Smooth muscle cell (in vitro differentiated cells): ENCODE results near the gene GRWD1. TPM values are rescaled to one million over a fixed set of nuclear protein-coding genes. Genes with fewer than 3 reads are reported as not detected.

Experiments used
- DNase-seq: peaks from one replicate; lab custom pipeline; 2025; ENCODE audit not compliant: unreplicated experiment; lab: John Stamatoyannopoulos, UW
- H2AFZ ChIP-seq: fragments of 200-600 bp; sonication (generic); 2 replicates; pipeline ENCODE4 v1.6.0; 2016; ENCODE audit warnings: antibody characterized with exemption, low read depth, mild to moderate bottlenecking
- H3F3A ChIP-seq: fragments of 200-600 bp; sonication (generic); 2 replicates; pipeline ENCODE4 v1.6.0; 2017; ENCODE audit warnings: antibody characterized with exemption, low read depth
- H3K27ac ChIP-seq: fragments of 200-600 bp; sonication (generic); 2 replicates; pipeline ENCODE4 v1.5.1; 2016; ENCODE audit warnings: low read depth, mild to moderate bottlenecking
- H3K27me3 ChIP-seq: fragments of 200-600 bp; sonication (generic); 2 replicates; pipeline ENCODE4 v1.6.1; 2016; ENCODE audit warnings: low read depth, mild to moderate bottlenecking
- H3K36me3 ChIP-seq: fragments of 200-600 bp; sonication (generic); 2 replicates; pipeline ENCODE4 v1.5.1; 2016; ENCODE audit warnings: low read depth
- H3K4me1 ChIP-seq: fragments of 200-600 bp; sonication (generic); 2 replicates; pipeline ENCODE4 v1.5.1; 2016; ENCODE audit warnings: low read depth
- H3K4me2 ChIP-seq: fragments of 200-600 bp; sonication (generic); 2 replicates; pipeline ENCODE4 v1.6.0; 2016; ENCODE audit warnings: mild to moderate bottlenecking
- H3K4me3 ChIP-seq: fragments of 200-600 bp; sonication (generic); 2 replicates; pipeline ENCODE4 v1.5.1; 2016; ENCODE audit warnings: mild to moderate bottlenecking
- H3K79me2 ChIP-seq: fragments of 200-600 bp; sonication (generic); 2 replicates; pipeline ENCODE4 v1.6.0; 2016; ENCODE audit warnings: low read depth, mild to moderate bottlenecking
- H3K9ac ChIP-seq: fragments of 200-600 bp; sonication (generic); 2 replicates; pipeline ENCODE4 v1.6.0; 2016; ENCODE audit warnings: low read depth
- H3K9me3 ChIP-seq: fragments of 200-600 bp; sonication (generic); replicated peaks from 2 replicates; pipeline ENCODE4 v1.5.1; 2016; ENCODE audit warnings: low read depth
- H4K20me1 ChIP-seq: fragments of 200-600 bp; sonication (generic); 2 replicates; pipeline ENCODE4 v1.6.0; 2016; ENCODE audit warnings: low read depth
- CTCF ChIP-seq: fragments of 200-600 bp; sonication (generic); IDR thresholded peaks from 2 replicates; pipeline ENCODE4 v1.5.1; 2017; ENCODE audit warnings: borderline replicate concordance, mild to moderate bottlenecking, antibody characterized with exemption; ENCODE audit not compliant: insufficient read depth, poor library complexity, severe bottlenecking
- WGBS: methylation state at CpG from one replicate; pipeline ENCODE4 v1.1.7; 2016; ENCODE audit warnings: low lambda C conversion rate; 5-methylcytosine and 5-hydroxymethylcytosine counted together
- polyA plus RNA-seq: library from polyadenylated mRNA; unstranded; fragments of >200 nt; fragmentation: Nextera tagmentation; extraction: Ambion mirVana; gene quantifications from 2 replicates; pipeline ENCODE4 v1.2.1, GENCODE V29; 2016
- total RNA-seq: library from RNA; depleted of rRNA; stranded (reverse); fragments of >200 nt; gene quantifications from 2 replicates; pipeline ENCODE4 v1.2.3, GENCODE V29; 2014

Gene GRWD1
- total and polyA plus RNA-seq, 2 experiments from 2014 or later = 22.1 to 23.6 TPM

- 37% methylated on average over 25 of the region's 27 CpGs for WGBS
- Histone ChIP-seq H3K27me3 (no peaks in the 10 kb centered on the region), H3K79me2 (no peaks in the 10 kb centered on the region), H2AFZ (no peak overlapping the region), H3K27ac (no peak overlapping the region), H3K4me2 (no peak overlapping the region), H4K20me1 (no peaks in the 10 kb centered on the region), H3K36me3 (no peaks in the 10 kb centered on the region), H3F3A (no peaks in the 10 kb centered on the region), H3K4me3 (no peak overlapping the region), H3K9me3 (no peaks in the 10 kb centered on the region), H3K4me1 (peaks cover 4% of the 10 kb centered on the region), H3K9ac (no peak overlapping the region)
- TF ChIP-seq CTCF = no peak
- DNase-seq = no peak
Measured at GRCh38 chr19:48502350-48503018, 56.7 kb downstream of the GRWD1 start.

GRCh38 chr19:48506138-48506733 lies 60.5 kb downstream of the GRWD1 start:
- TF ChIP-seq CTCF = peak; percentile 61
- WGBS = 96% methylated on average over 5 of the region's 5 CpGs
- no peak overlapping the region for H3K4me3 ChIP-seq
- H3K4me2 ChIP-seq = no peak overlapping the region
- no peaks in the 10 kb centered on the region for H3K79me2 ChIP-seq
- no peaks in the 10 kb centered on the region for H3K9me3 ChIP-seq
- H3K27me3 ChIP-seq = no peaks in the 10 kb centered on the region
- H3K36me3 ChIP-seq = no peaks in the 10 kb centered on the region
- no peak overlapping the region for H3K9ac ChIP-seq
- no peak overlapping the region for H3K27ac ChIP-seq
- no peak for DNase-seq
- H2AFZ ChIP-seq = no peak overlapping the region
- H3F3A ChIP-seq = no peaks in the 10 kb centered on the region
- H4K20me1 ChIP-seq = no peaks in the 10 kb centered on the region
- peaks cover 8% of the 10 kb centered on the region for H3K4me1 ChIP-seq

Other genes with a start within 250 kb of the GRWD1 start
- 17.7 and 30.0 TPM in 2 replicates for gene CARD8, start 190.1 kb upstream of the GRWD1 start, total RNA-seq
- gene CARD8, start 190.1 kb upstream of the GRWD1 start, polyA plus RNA-seq = 9.0 and 9.3 TPM in 2 replicates
- gene ZNF114, start 175.9 kb upstream of the GRWD1 start, total RNA-seq = 0.22 and 1.5 TPM in 2 replicates
- gene ZNF114, start 175.9 kb upstream of the GRWD1 start, polyA plus RNA-seq = 0.67 and 3.2 TPM in 2 replicates
- 74.5 and 95.2 TPM in 2 replicates for gene EMP3, start 120.4 kb upstream of the GRWD1 start, total RNA-seq
- gene EMP3, start 120.4 kb upstream of the GRWD1 start, polyA plus RNA-seq = 424 and 458 TPM in 2 replicates
- gene TMEM143, start 82.0 kb upstream of the GRWD1 start, total RNA-seq = 3.0 and 3.8 TPM in 2 replicates
- gene TMEM143, start 82.0 kb upstream of the GRWD1 start, polyA plus RNA-seq = 11.2 and 18.7 TPM in 2 replicates
- gene SYNGR4, start 81.6 kb upstream of the GRWD1 start, total RNA-seq = not detected in 2 replicates
- gene SYNGR4, start 81.6 kb upstream of the GRWD1 start, polyA plus RNA-seq = 0.98 TPM in 1 of 2 replicates, not detected in the other
- gene KDELR1, start 54.4 kb upstream of the GRWD1 start, total RNA-seq = 203 and 239 TPM in 2 replicates
- gene KDELR1, start 54.4 kb upstream of the GRWD1 start, polyA plus RNA-seq = 296 and 315 TPM in 2 replicates
- 3.5 and 4.0 TPM in 2 replicates for gene GRIN2D, start 52.3 kb upstream of the GRWD1 start, total RNA-seq
- 10.7 and 12.7 TPM in 2 replicates for gene GRIN2D, start 52.3 kb upstream of the GRWD1 start, polyA plus RNA-seq
- 1.2 and 1.8 TPM in 2 replicates for gene KCNJ14, start 9.6 kb downstream of the GRWD1 start, total RNA-seq
- 1.7 and 2.0 TPM in 2 replicates for gene KCNJ14, start 9.6 kb downstream of the GRWD1 start, polyA plus RNA-seq
- gene CYTH2, start 23.4 kb downstream of the GRWD1 start, total RNA-seq = 44.5 and 49.7 TPM in 2 replicates
- gene CYTH2, start 23.4 kb downstream of the GRWD1 start, polyA plus RNA-seq = 62.1 and 95.0 TPM in 2 replicates
- 1.1 and 3.1 TPM in 2 replicates for gene LMTK3, start 65.9 kb downstream of the GRWD1 start, total RNA-seq
- gene LMTK3, start 65.9 kb downstream of the GRWD1 start, polyA plus RNA-seq = 0.66 and 1.8 TPM in 2 replicates
- 1.7 TPM in 1 of 2 replicates, not detected in the other for gene SULT2B1, start 106.2 kb downstream of the GRWD1 start, total RNA-seq
- gene SULT2B1, start 106.2 kb downstream of the GRWD1 start, polyA plus RNA-seq = 0.13 and 2.3 TPM in 2 replicates
- not detected in 2 replicates for gene SPACA4, start 160.8 kb downstream of the GRWD1 start, total RNA-seq
- 0.43 TPM in 1 of 2 replicates, not detected in the other for gene SPACA4, start 160.8 kb downstream of the GRWD1 start, polyA plus RNA-seq
- gene FAM83E, start 169.1 kb downstream of the GRWD1 start, total RNA-seq = 0.49 and 0.72 TPM in 2 replicates
- gene FAM83E, start 169.1 kb downstream of the GRWD1 start, polyA plus RNA-seq = 0.49 and 2.0 TPM in 2 replicates
- 1,279 and 1,519 TPM in 2 replicates for gene RPL18, start 173.2 kb downstream of the GRWD1 start, total RNA-seq
- gene RPL18, start 173.2 kb downstream of the GRWD1 start, polyA plus RNA-seq = 666 and 762 TPM in 2 replicates
- gene SPHK2, start 173.5 kb downstream of the GRWD1 start, total RNA-seq = 4.0 and 8.2 TPM in 2 replicates
- 9.3 and 13.8 TPM in 2 replicates for gene SPHK2, start 173.5 kb downstream of the GRWD1 start, polyA plus RNA-seq
- gene DBP, start 191.4 kb downstream of the GRWD1 start, total RNA-seq = 3.5 and 4.5 TPM in 2 replicates
- 6.9 and 11.3 TPM in 2 replicates for gene DBP, start 191.4 kb downstream of the GRWD1 start, polyA plus RNA-seq
- 0.09 and 1.7 TPM in 2 replicates for gene CA11, start 200.2 kb downstream of the GRWD1 start, total RNA-seq
- 6.9 and 9.5 TPM in 2 replicates for gene CA11, start 200.2 kb downstream of the GRWD1 start, polyA plus RNA-seq
- not detected in 2 replicates for gene NTN5, start 227.0 kb downstream of the GRWD1 start, total RNA-seq
- 0.22 TPM in 1 of 2 replicates, not detected in the other for gene NTN5, start 227.0 kb downstream of the GRWD1 start, polyA plus RNA-seq
- gene FUT2, start 250.0 kb downstream of the GRWD1 start, total RNA-seq = 0.27 and 1.1 TPM in 2 replicates
- gene FUT2, start 250.0 kb downstream of the GRWD1 start, polyA plus RNA-seq = 0.18 and 0.54 TPM in 2 replicates